Activated T-cell treated with anti-CD3 and anti-CD28 coated beads, Interleukin-2, amount 50 U/mL, for 1 hour (primary cell): ENCODE results near the gene SNX15.
A peak's percentile ranks its signal among the peaks of the same experiment; 100 is the strongest.
"Not testable (repeated sequence)": the region's sequence is repeated elsewhere in the genome, so short reads cannot be mapped to it uniquely, and the experiment has no call there.

ENCODE experiments used
- DNase-seq: peaks from one replicate; pipeline ENCODE4 v3.0.0-alpha.2; 2020

SNX15 gene

GRCh38 chr11:65016705-65017104, 10.5 kb upstream of the SNX15 start:
- no peak for DNase-seq

DNA sequence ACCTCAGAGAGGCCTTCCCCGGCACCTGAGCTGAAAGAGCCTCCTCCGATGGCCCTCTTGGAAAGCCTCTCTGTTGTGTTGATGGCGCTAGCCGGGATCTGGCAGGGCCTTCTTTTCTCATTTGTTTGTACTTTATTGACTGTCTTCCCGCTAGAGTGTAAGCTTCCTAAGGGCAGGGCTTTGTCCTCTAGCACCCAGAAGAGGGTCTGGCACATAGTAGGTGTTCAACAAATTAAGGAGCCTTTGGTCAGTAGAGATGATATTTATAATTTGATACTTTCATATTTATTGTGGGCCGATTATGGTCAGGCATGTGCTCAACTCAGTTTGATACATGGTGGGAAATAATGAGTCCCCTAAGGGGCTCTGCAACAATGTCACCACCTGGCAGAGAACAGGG, 9.3 kb upstream of the SNX15 start:
- no peak for DNase-seq

- no peak for DNase-seq
These were observed 7.4 kb upstream of the SNX15 start for GRCh38 chr11:65019824-65020223.

GRCh38 chr11:65021003-65021402, 6.2 kb upstream of the SNX15 start:
- no peak for DNase-seq

- no peak for DNase-seq
These were observed 5.7 kb upstream of the SNX15 start for GRCh38 chr11:65021509-65021908.

GRCh38 chr11:65023502-65023901, 3.7 kb upstream of the SNX15 start:
- not testable (repeated sequence) for DNase-seq

- no peak for DNase-seq
These were observed 429 bp upstream of the SNX15 start for GRCh38 chr11:65026810-65027209.

GRCh38 chr11:65032216-65032615, 5.0 kb downstream of the SNX15 start:
- DNase-seq, result no peak

- no peak for DNase-seq
These were observed 7.2 kb downstream of the SNX15 start for GRCh38 chr11:65034423-65034822.

DNA sequence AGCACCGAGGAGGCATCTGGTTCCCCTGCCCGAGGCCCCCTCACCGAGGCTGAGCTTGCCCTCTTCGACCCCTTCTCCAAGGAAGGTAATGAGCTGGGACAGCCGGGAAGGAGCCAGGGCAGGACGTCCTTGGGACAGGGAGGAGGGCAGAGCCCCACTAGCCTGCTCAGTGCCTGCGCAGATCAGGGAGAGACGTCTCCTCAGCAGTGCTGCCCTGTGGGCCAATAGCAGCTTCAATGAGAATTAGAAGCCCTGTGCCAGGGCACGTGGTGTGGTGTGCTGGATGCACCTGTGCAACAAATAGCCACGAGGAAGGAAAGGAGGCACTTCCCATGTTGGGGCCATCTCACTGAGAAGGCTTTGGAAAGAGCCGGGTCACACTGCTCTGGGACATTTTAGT, 8.3 kb downstream of the SNX15 start:
- DNase-seq, result no peak

DNA sequence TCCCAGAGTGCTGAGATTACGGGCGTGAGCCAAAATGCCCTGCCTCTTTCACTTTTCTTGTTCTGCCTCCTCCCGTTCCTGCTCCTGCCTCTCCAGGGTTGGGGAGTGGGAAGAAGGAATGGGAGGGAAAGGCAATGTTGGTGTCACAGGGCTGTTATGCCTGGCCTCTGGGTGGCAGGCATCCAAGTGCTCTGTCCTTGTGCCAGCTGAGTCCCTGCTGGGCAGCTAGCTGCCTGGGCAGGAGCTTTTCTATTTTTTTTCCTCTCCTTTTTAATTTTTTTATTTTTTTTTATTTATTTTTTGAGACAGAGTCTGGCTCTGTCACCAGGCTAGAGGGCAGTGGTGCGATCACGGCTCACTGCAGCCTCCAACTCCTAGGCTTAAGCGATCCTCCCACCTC, 9.7 kb downstream of the SNX15 start:
- DNase-seq, result no peak

DNA sequence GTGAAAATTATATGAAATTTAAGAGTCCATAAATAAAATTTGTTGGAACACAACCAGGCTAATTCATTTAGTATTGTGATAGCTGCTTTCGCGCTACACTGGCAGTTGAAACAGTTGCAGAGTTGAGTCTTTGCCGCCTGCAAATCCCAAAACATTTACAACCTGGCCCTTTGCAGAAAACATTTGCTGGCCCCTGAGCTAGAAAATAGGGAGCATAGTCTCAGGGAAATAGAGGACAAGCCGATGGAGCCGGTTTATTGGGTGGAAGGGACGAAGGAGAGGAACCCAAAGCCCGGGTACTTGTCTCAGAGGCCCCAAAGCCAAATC, 13.2 kb downstream of the SNX15 start:
- DNase-seq, result no peak

GRCh38 chr11:65040847-65041622, 13.8 kb downstream of the SNX15 start, which contains the start of gene SAC3D1:
TSS of gene SAC3D1 (plus strand) at chr11:65041210. CDS start at chr11:65041293, 83 bp downstream.
- peak; percentile 87 for DNase-seq

DNA sequence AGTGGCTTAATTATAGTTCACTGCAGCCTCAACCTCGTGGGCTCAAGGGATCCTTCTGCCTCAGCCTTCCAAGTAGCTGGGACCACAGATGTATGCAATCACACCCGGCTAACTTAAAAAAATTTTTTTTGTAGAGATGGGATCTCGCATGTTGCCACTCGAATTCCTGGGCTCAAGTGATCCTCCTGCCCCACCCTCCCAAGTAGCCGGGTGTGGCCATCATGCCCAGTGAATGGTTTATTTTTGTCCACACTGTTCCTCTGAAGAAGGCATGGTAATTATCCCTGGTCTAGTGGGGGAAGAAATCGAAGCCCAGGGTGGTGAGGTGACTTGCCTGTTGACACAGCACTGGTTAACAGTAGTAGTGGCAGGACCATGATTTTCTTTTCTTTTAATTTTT, 15.7 kb downstream of the SNX15 start:
- DNase-seq, result no peak

GRCh38 chr11:65043881-65044501, 16.8 kb downstream of the SNX15 start:
- no peak for DNase-seq

GRCh38 chr11:65045061-65045460, 17.8 kb downstream of the SNX15 start:
- no peak for DNase-seq

DNA sequence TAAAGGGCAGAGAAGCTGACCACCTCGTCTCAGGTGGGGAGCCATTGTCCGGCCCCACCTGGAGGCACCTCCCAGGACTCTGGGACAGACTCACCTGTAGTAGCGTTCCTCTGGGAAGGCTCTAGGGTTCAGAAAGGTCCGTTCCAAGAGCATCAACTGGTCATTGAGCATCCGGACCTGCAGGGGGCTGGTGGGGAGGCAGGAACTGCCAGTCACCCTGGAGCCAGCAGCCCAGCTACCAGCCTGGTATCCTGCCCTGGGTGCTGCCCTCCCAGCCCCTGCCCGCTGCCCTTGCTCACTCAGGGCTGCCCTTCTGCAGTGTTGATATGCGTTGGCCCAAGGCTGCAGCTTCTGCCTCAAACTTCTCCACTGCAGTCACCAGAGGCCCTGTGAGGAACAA, 18.5 kb downstream of the SNX15 start:
- DNase-seq, result no peak

DNA sequence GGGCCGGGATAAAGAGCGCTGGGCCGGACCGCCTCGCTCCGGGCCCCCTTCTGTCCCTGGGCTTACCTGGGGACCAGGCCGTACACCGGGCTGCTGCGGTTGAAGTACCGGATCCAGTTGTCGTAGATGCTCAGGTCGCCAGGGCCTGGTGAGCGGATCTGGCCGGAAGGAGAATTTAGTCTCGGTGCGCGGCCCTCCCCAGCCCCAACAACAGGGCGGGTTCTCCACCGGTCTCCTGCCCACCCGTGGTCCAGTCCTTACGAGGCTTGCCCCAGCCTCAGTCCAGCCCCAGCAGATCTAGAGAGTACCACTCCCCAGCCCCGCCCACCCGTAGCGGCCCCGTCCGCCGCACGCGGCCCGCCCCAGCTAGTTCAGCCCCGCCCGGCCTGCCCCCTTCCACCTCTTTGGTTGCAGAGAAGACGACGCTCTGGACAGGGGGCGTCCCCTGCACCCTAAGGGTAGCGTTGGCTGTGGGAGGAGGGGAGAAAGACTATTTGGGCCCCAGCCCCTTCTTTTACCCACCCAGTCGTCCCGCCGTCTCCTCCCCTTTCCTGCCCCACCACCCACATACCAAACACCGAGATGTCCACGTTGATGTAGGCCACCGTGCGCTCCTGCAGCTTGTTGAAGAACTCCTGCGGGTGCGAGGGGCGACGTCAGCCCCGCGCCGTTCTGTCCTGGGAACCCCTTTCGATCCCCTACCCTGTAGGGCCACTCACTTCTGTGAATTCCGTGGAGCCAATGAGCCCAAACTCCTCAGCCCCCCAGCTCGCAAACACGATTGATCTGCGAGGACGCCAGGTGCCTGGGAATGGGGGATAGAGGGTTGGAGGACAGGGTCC, 20.6 kb downstream of the SNX15 start:
- DNase-seq, result peak; percentile 36

GRCh38 chr11:65051398-65051858, 24.2 kb downstream of the SNX15 start:
- no peak for DNase-seq

DNA sequence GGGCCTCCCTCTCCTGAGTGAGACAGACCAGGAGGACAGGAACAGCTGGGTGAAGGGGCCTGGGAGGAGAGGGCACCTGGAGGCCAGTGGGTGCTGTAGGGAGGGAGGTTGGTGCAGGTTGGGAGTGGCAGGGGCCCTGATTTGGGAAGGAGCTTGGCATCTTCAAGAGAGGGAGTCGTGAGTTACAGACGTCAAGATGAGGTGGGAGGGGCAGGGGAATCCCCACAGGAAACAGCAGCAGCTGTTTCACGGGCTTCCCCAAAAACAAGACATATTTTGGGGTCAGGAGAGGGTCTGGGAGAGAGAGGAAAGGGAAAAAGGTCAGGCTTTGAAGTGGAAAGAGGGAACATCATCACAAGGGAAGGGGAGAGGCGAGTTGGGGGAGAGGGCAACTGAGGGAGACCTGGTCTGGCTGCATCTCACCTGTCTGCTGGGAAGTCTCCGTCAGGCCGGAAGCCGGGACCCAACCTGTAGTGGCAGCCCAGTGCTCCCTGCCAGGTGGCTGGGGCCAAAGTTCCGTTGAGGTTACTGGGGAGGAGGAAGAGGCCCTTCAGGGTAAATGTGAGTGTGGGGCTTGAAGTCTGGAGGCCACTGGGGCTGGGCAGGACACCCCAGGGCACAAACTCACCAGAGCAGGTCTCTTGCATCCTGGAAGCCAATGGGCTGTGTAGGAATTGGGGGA, 26.7 kb downstream of the SNX15 start:
- peak; percentile 39 for DNase-seq

DNA sequence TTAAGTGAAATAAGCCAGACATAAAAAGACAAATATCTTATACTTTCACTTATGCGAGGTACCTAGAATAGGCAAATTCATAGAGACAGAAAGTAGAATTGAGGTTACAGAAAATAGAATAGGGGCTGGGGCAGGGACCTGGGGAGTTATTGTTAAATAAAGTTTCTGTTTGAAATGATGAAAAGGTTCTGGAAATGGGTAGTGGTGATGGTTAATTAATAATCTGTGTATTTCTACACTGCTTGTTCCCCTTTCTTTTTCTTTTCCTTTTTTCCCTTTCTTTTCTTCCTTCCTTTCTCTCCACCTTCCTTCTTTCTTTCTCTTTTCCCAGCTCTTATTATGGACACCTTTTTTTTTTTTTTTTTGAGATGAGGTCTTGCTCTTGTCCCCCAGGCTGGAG, 28.3 kb downstream of the SNX15 start:
- DNase-seq, result no peak

GRCh38 chr11:65056999-65057398, 29.8 kb downstream of the SNX15 start:
- no peak for DNase-seq

GRCh38 chr11:65057526-65057925, 30.3 kb downstream of the SNX15 start:
- no peak for DNase-seq
